Esophagus muscularis mucosa (tissue), 4 donors: Measurements from ENCODE around the gene AIPL1. TPM values are rescaled to one million over a fixed set of nuclear protein-coding genes. Genes with fewer than 3 reads are reported as not detected.

Source experiments
- DNase-seq: peaks from one replicate; pipeline ENCODE4 v3.0.0-alpha.2; 2017; ENCODE audit errors: extremely low spot score
- H3K27ac ChIP-seq, 4 donors: fragments of 200-600 bp; sonication (generic); replicated peaks in 1 of 4; 1 replicate in 3 of 4; 2 replicates in 1 of 4; pipeline ENCODE4 v1.5.1; 2016 to 2019; ENCODE audit warnings: mild to moderate bottlenecking in 1 of 4
- H3K27me3 ChIP-seq, 4 donors: fragments of 200-600 bp; sonication (generic); one replicate each; pipeline versions ENCODE4 v1.5.1 to v1.6.0; 2016 to 2019
- H3K36me3 ChIP-seq, 4 donors: fragments of 200-600 bp; sonication (generic); one replicate each; pipeline ENCODE4 v1.5.1; 2016 to 2019
- H3K4me1 ChIP-seq, 4 donors: fragments of 200-600 bp; sonication (generic); one replicate each; pipeline ENCODE4 v1.5.1; 2016 to 2019
- H3K4me3 ChIP-seq, 4 donors: fragments of 200-600 bp; sonication (generic); 1 replicate in 2 of 4; 2 replicates in 2 of 4; pipeline ENCODE4 v1.5.1; 2016 to 2019; ENCODE audit warnings: mild to moderate bottlenecking in 4 of 4, moderate library complexity in 1 of 4
- H3K9me3 ChIP-seq, 4 donors: fragments of 200-600 bp; sonication (generic); 1 replicate in 3 of 4; 2 replicates in 1 of 4; pipeline ENCODE4 v1.5.1; 2016 to 2019
- CTCF ChIP-seq, 3 experiments: fragments of 200-600 bp in 2 of 3; fragments of 450-650 bp in 1 of 3; sonication (generic) in 2 of 3; IDR thresholded peaks; one replicate each; pipeline ENCODE4 v1.5.1; 2017 to 2019; ENCODE audit warnings: antibody characterized with exemption in 3 of 3, mild to moderate bottlenecking in 2 of 3, moderate library complexity in 1 of 3
- EP300 ChIP-seq: sonication (generic); formaldehyde crosslinking; IDR thresholded peaks from one replicate; pipeline ENCODE4 v1.6.1; 2017; ENCODE audit warnings: antibody characterized with exemption
- POLR2A ChIP-seq: fragments of 450-650 bp; IDR thresholded peaks from one replicate; pipeline ENCODE4 v1.6.1; 2017; ENCODE audit warnings: antibody characterized with exemption, moderate library complexity, mild to moderate bottlenecking, low read depth
- POLR2AphosphoS5 ChIP-seq, 2 donors: sonication (generic); formaldehyde crosslinking; IDR thresholded peaks; one replicate each; pipeline ENCODE4 v1.6.1; 2017; ENCODE audit warnings: antibody characterized with exemption in 2 of 2
- WGBS: methylation state at CpG from one replicate; pipeline ENCODE4 v1.1.5; 2018; 5-methylcytosine and 5-hydroxymethylcytosine counted together
- intact Hi-C: fragments of 100-400 bp; cut with DNase I; formaldehyde crosslinking; loops from one replicate; pipeline ENCODE4 v1.15.1; 2023
- total RNA-seq, 4 donors: library from RNA; depleted of rRNA; stranded (reverse); fragments of >200 nt; gene quantifications; one replicate each; pipeline versions ENCODE4 v1.1.0 to v1.2.1, GENCODE V29; 2016

Gene AIPL1
- total RNA-seq, 4 donors from 2014 or later: not detected

GRCh38 chr17:6479622-6480302 is 44.8 kb upstream of the AIPL1 start:
- intact Hi-C loops: no loop called here
- 61% methylated on average over 13 of the region's 13 CpGs for WGBS
- no peak for DNase-seq

GRCh38 chr17:6478486-6478885 is 43.6 kb upstream of the AIPL1 start:
- 94% methylated on average over 10 of the region's 11 CpGs for WGBS
- TF ChIP-seq EP300: no peak
- TF ChIP-seq CTCF (IDR thresholded peaks at IDR 0.05): no peak
- no peak for TF ChIP-seq POLR2AphosphoS5 (IDR thresholded peaks at IDR 0.05)
- TF ChIP-seq POLR2A: no peak
- Histone ChIP-seq H3K4me3 (no peak overlapping the region), H3K27me3 (no peaks in the 10 kb centered on the region), H3K27ac (no peak overlapping the region), H3K9me3 (no peaks in the 10 kb centered on the region), H3K36me3 (peaks cover 0 to 65% (median 24%) of the 10 kb centered on the region in 4 donors), H3K4me1 (peaks cover 0 to 28% (median 20%) of the 10 kb centered on the region in 4 donors)
- DNase-seq: no peak
- intact Hi-C loops: no loop called here

More at GRCh38 chr17:6479622-6480302, 44.8 kb upstream of the AIPL1 start:
- Histone ChIP-seq H3K4me1 (peaks cover 0 to 26% (median 20%) of the 10 kb centered on the region in 4 donors), H3K27me3 (no peaks in the 10 kb centered on the region), H3K9me3 (no peaks in the 10 kb centered on the region), H3K36me3 (peaks cover 0 to 68% (median 31%) of the 10 kb centered on the region in 4 donors), H3K27ac (no peak overlapping the region), H3K4me3 (no peak overlapping the region)
- no peak for TF ChIP-seq EP300
- no peak for TF ChIP-seq CTCF (IDR thresholded peaks at IDR 0.05)
- TF ChIP-seq POLR2AphosphoS5 (IDR thresholded peaks at IDR 0.05): no peak
- no peak for TF ChIP-seq POLR2A

- Histone ChIP-seq H3K36me3 (peaks cover 0 to 59% (median 19%) of the 10 kb centered on the region in 4 donors), H3K4me1 (peaks cover 0 to 34% (median 26%) of the 10 kb centered on the region in 4 donors), H3K27me3 (no peaks in the 10 kb centered on the region), H3K27ac (no peak overlapping the region), H3K9me3 (no peaks in the 10 kb centered on the region), H3K4me3 (no peak overlapping the region)
- intact Hi-C loops: no loop called here
- WGBS: 85% methylated on average over 7 of the region's 14 CpGs
- TF ChIP-seq EP300: no peak
- no peak for TF ChIP-seq POLR2AphosphoS5 (IDR thresholded peaks at IDR 0.05)
- TF ChIP-seq CTCF (IDR thresholded peaks at IDR 0.05): no peak
- no peak for TF ChIP-seq POLR2A
- no peak for DNase-seq
These were observed 43.0 kb upstream of the AIPL1 start for GRCh38 chr17:6477831-6478383.

GRCh38 chr17:6476810-6477179 is 41.9 kb upstream of the AIPL1 start:
- no peak overlapping the region for H3K4me3 ChIP-seq
- no peaks in the 10 kb centered on the region for H3K27me3 ChIP-seq
- no peak for TF ChIP-seq CTCF (IDR thresholded peaks at IDR 0.05)
- no peak for TF ChIP-seq EP300
- TF ChIP-seq POLR2A: no peak
- TF ChIP-seq POLR2AphosphoS5 (IDR thresholded peaks at IDR 0.05): peak in 1 of 2 donors; percentile 52
- H3K27ac ChIP-seq: peak overlapping the region in 2 of 4 donors; percentile 47 to 65
- peaks cover 0 to 49% (median 22%) of the 10 kb centered on the region in 4 donors for H3K36me3 ChIP-seq
- 93% methylated on average over 6 of the region's 10 CpGs for WGBS
- intact Hi-C loops: no loop called here
- no peak for DNase-seq
- H3K4me1 ChIP-seq: peaks cover 0 to 43% (median 29%) of the 10 kb centered on the region in 4 donors
- no peaks in the 10 kb centered on the region for H3K9me3 ChIP-seq
